GM19193 (cell line): ENCODE results near the gene TIMP4.

Experiments used
- POLR2A ChIP-seq: IDR thresholded peaks from 4 replicates; pipeline ENCODE4 v1.6.1; 2011; ENCODE audit not compliant: insufficient read depth, insufficient read length; ENCODE audit errors: extremely low read depth

Gene TIMP4

GRCh38 chr3:12177126-12177525 lies 18.4 kb upstream of the TIMP4 start:
- no peak for TF ChIP-seq POLR2A

- TF ChIP-seq POLR2A, result no peak
Observed at GRCh38 chr3:12175844-12176453, 17.2 kb upstream of the TIMP4 start.

- no peak for TF ChIP-seq POLR2A
Observed at GRCh38 chr3:12175137-12175593, 16.5 kb upstream of the TIMP4 start.

- no peak for TF ChIP-seq POLR2A
Observed at GRCh38 chr3:12170207-12170606, 11.5 kb upstream of the TIMP4 start.

GRCh38 chr3:12165909-12166308 lies 7.2 kb upstream of the TIMP4 start:
- TF ChIP-seq POLR2A, result no peak

- TF ChIP-seq POLR2A, result no peak
Observed at GRCh38 chr3:12159227-12159601, 502 bp upstream of the TIMP4 start.

GRCh38 chr3:12157026-12157425 lies 1.7 kb downstream of the TIMP4 start:
- no peak for TF ChIP-seq POLR2A

- no peak for TF ChIP-seq POLR2A
Observed at GRCh38 chr3:12155828-12156227, 2.9 kb downstream of the TIMP4 start.

- TF ChIP-seq POLR2A, result no peak
Observed at GRCh38 chr3:12155264-12155663, 3.4 kb downstream of the TIMP4 start.

- no peak for TF ChIP-seq POLR2A
Observed at GRCh38 chr3:12154151-12154550, 4.6 kb downstream of the TIMP4 start.

- TF ChIP-seq POLR2A, result no peak
Observed at GRCh38 chr3:12150112-12150511, 8.6 kb downstream of the TIMP4 start.

GRCh38 chr3:12149029-12149428 lies 9.7 kb downstream of the TIMP4 start:
- no peak for TF ChIP-seq POLR2A

GRCh38 chr3:12148183-12148940 lies 10.3 kb downstream of the TIMP4 start:
- TF ChIP-seq POLR2A, result no peak

- no peak for TF ChIP-seq POLR2A
Observed at GRCh38 chr3:12147049-12147780, 11.5 kb downstream of the TIMP4 start.

GRCh38 chr3:12143949-12144504 lies 14.7 kb downstream of the TIMP4 start:
- no peak for TF ChIP-seq POLR2A
